KBM-7 (cell line): ENCODE measurements around the gene FGA.

Experiments used
- DNase-seq: peaks from one replicate; pipeline ENCODE4 v3.0.0-alpha.2; 2015
- in situ Hi-C: fragments of 300-500 bp; cut with MboI; formaldehyde crosslinking; loops from 2 replicates; pipeline ENCODE4 v1.14.3; 2020; ENCODE audit warnings: low sequenced_read_pairs, low pct_unique_long_range_greater_than_20kb, mixed read lengths

FGA gene

DNA sequence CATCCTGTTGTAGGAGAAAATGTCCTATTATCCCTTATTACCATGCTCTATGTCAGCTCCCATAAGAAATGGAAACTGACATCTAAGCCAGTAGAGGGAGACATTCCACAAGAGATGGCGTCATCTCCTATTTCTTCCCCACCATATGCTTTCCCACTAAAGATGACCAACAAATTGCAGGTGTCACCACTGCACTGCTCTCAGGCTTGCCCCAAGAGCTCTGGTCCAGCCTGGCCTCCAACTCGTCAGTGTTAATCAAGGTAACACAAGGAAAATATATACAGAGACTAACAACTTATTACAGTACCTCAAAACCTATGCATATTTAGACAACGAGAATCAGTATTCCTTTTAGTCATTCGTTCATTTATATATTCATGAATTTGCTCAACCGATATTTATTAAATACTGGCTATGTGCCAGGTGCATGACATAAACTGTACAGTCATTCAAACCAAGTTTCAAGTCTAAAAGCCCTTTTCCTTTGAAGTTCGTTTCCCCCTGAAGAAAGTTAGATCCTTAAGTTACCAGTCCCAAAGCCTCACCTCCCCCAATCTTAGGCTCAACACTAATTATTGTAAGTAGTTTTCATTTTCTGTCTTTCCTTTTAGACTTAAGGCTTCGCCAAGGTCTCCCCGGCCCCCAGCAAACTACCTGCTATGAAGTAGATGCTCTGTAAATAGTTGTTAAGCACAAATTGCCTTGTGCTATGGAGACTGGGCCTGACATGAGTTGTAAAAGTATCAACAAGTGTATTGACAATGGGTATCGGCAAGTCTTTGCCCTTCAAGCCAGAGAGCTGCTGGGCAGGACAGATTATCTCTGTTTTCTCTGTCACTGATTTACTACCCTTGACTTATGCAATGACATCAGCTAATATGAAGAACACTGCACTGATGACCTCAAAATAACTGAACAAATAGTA is 30.8 kb downstream of the FGA start:
- DNase-seq, result peak; percentile 61
- in situ Hi-C loops, result no loop called here

GRCh38 chr4:154559141-154559493 is 31.4 kb downstream of the FGA start:
- in situ Hi-C loops, result no loop called here
- no peak for DNase-seq

GRCh38 chr4:154551872-154552686 is 38.5 kb downstream of the FGA start:
- in situ Hi-C loops, result no loop called here
- peak; percentile 65 for DNase-seq

- peak; percentile 96 for DNase-seq
- in situ Hi-C loops, result no loop called here
These were observed 40.4 kb downstream of the FGA start, which contains the start of gene PLRG1 for GRCh38 chr4:154549894-154550790. Gene PLRG1 (minus strand): TSS chr4:154550400. CDS start chr4:154550308, 92 bp downstream.

- no peak for DNase-seq
- in situ Hi-C loops, result no loop called here
These were observed 44.9 kb downstream of the FGA start for GRCh38 chr4:154545689-154546088.

GRCh38 chr4:154542271-154542879 is 48.2 kb downstream of the FGA start:
- in situ Hi-C loops, result no loop called here
- DNase-seq, result no peak
